Neural cell (in vitro differentiated cells): ENCODE results near the gene BANP. TPM values are rescaled to one million over a fixed set of nuclear protein-coding genes. Genes with fewer than 3 reads are reported as not detected.
"Not testable (repeated sequence)": the region's sequence is repeated elsewhere in the genome, so short reads cannot be mapped to it uniquely, and the experiment has no call there.

ENCODE experiments used
- H2AFZ ChIP-seq: fragments of 200-600, 300-800 bp; sonication (generic), shearing (Covaris generic); 2 replicates; pipeline ENCODE4 v1.6.0; 2014; ENCODE audit warnings: low read depth, mild to moderate bottlenecking, antibody characterized with exemption, low read length, moderate library complexity
- H3F3A ChIP-seq: fragments of 200-600 bp; shearing (Covaris generic); 2 replicates; pipeline ENCODE4 v1.6.1; 2016; ENCODE audit warnings: mild to moderate bottlenecking, moderate library complexity, mixed read lengths, antibody characterized with exemption, low read length; ENCODE audit not compliant: insufficient read depth, poor library complexity, severe bottlenecking
- H3K27ac ChIP-seq: fragments of 200-600, 300-800 bp; sonication (generic), shearing (Covaris generic); 2 replicates; pipeline ENCODE4 v1.5.1; 2014; ENCODE audit warnings: mild to moderate bottlenecking, low read length, moderate library complexity
- H3K27me3 ChIP-seq: fragments of 300-800, 200-600 bp; sonication (generic), shearing (Covaris generic); 2 replicates; pipeline ENCODE4 v1.6.0; 2014; ENCODE audit warnings: mild to moderate bottlenecking, low read depth, low read length, moderate library complexity; ENCODE audit not compliant: insufficient read depth
- H3K36me3 ChIP-seq: fragments of 300-800, 200-600 bp; sonication (generic), shearing (Covaris generic); 2 replicates; pipeline ENCODE4 v1.5.1; 2014; ENCODE audit warnings: mild to moderate bottlenecking, antibody characterized with exemption, low read length, moderate library complexity; ENCODE audit not compliant: insufficient read depth
- H3K4me2 ChIP-seq: fragments of 300-800, 200-600 bp; sonication (generic), shearing (Covaris generic); 2 replicates; pipeline ENCODE4 v1.6.0; 2014; ENCODE audit warnings: mild to moderate bottlenecking, low read length
- H3K4me3 ChIP-seq: fragments of 300-800, 200-600 bp; sonication (generic), shearing (Covaris generic); 2 replicates; pipeline ENCODE4 v1.5.1; 2014; ENCODE audit warnings: mild to moderate bottlenecking, low read length, moderate library complexity
- H3K79me2 ChIP-seq: fragments of 200-600 bp; shearing (Covaris generic); replicated peaks from 2 replicates; pipeline ENCODE4 v1.6.0; 2014; ENCODE audit warnings: mild to moderate bottlenecking, low read length, moderate library complexity; ENCODE audit not compliant: insufficient read depth
- H3K9ac ChIP-seq: fragments of 300-800, 200-600 bp; sonication (generic), shearing (Covaris generic); 2 replicates; pipeline ENCODE4 v1.6.1; 2016; ENCODE audit warnings: mild to moderate bottlenecking, low read length, mixed read lengths
- H3K9me2 ChIP-seq: fragments of 200-600 bp; shearing (Covaris generic); 2 replicates; pipeline ENCODE4 v1.6.1; 2016; ENCODE audit warnings: mild to moderate bottlenecking, low read length, mixed read lengths; ENCODE audit not compliant: insufficient read depth
- H3K9me3 ChIP-seq: fragments of 200-600, 300-800 bp; sonication (generic), shearing (Covaris generic); 2 replicates; pipeline ENCODE4 v1.6.1; 2016; ENCODE audit warnings: mild to moderate bottlenecking, mixed run types, low read length, moderate library complexity, mixed read lengths
- H4K20me1 ChIP-seq: fragments of 200-600 bp; shearing (Covaris generic); 2 replicates; pipeline ENCODE4 v1.6.1; 2016; ENCODE audit warnings: mild to moderate bottlenecking, mixed run types; ENCODE audit not compliant: insufficient read depth
- CTCF ChIP-seq: fragments of 450-650 bp; IDR thresholded peaks from 2 replicates; pipeline ENCODE4 v1.5.1; 2014; ENCODE audit warnings: antibody characterized with exemption, mild to moderate bottlenecking, moderate library complexity; ENCODE audit not compliant: poor library complexity, severe bottlenecking
- EP300 ChIP-seq: fragments of 450-650 bp; conservative IDR thresholded peaks from 2 replicates; pipeline ENCODE4 v1.6.1; 2014; ENCODE audit warnings: antibody characterized with exemption, mild to moderate bottlenecking, moderate library complexity; ENCODE audit not compliant: poor library complexity, severe bottlenecking
- EZH2 ChIP-seq: fragments of 200-600, 300-800 bp; shearing (Covaris generic), sonication (generic); IDR thresholded peaks from 2 replicates; pipeline ENCODE4 v1.6.1; 2014; ENCODE audit warnings: antibody characterized with exemption, low read length, borderline replicate concordance, mild to moderate bottlenecking; ENCODE audit not compliant: insufficient read depth, poor library complexity, severe bottlenecking
- MXI1 ChIP-seq: fragments of 450-650 bp; conservative IDR thresholded peaks from 2 replicates; pipeline ENCODE4 v1.6.1; 2014; ENCODE audit warnings: antibody characterized with exemption, mild to moderate bottlenecking; ENCODE audit not compliant: poor library complexity, severe bottlenecking
- POLR2AphosphoS5 ChIP-seq: IDR thresholded peaks from 2 replicates; pipeline ENCODE4 v1.6.1; 2012
- RAD21 ChIP-seq: fragments of 450-650 bp; conservative IDR thresholded peaks from 2 replicates; pipeline ENCODE4 v1.6.1; 2014; ENCODE audit warnings: antibody characterized with exemption, mild to moderate bottlenecking, moderate library complexity
- REST ChIP-seq: IDR thresholded peaks from 2 replicates; pipeline ENCODE4 v1.6.1; 2012; ENCODE audit warnings: borderline replicate concordance
- SMC3 ChIP-seq: fragments of 450-650 bp; conservative IDR thresholded peaks from 2 replicates; pipeline ENCODE4 v1.6.1; 2014; ENCODE audit warnings: antibody characterized with exemption, mild to moderate bottlenecking, moderate library complexity; ENCODE audit not compliant: poor library complexity
- TAF1 ChIP-seq: IDR thresholded peaks from 2 replicates; pipeline ENCODE4 v1.6.1; 2012; ENCODE audit warnings: low read depth
- polyA plus RNA-seq: library from polyadenylated mRNA; depleted of rRNA; stranded (reverse); fragments of >200 nt; gene quantifications from 2 replicates; pipeline ENCODE4 v1.2.3, GENCODE V29; 2014

Gene BANP
- polyA plus RNA-seq, 1 donor from 2014 or later: 20.6 TPM

DNA sequence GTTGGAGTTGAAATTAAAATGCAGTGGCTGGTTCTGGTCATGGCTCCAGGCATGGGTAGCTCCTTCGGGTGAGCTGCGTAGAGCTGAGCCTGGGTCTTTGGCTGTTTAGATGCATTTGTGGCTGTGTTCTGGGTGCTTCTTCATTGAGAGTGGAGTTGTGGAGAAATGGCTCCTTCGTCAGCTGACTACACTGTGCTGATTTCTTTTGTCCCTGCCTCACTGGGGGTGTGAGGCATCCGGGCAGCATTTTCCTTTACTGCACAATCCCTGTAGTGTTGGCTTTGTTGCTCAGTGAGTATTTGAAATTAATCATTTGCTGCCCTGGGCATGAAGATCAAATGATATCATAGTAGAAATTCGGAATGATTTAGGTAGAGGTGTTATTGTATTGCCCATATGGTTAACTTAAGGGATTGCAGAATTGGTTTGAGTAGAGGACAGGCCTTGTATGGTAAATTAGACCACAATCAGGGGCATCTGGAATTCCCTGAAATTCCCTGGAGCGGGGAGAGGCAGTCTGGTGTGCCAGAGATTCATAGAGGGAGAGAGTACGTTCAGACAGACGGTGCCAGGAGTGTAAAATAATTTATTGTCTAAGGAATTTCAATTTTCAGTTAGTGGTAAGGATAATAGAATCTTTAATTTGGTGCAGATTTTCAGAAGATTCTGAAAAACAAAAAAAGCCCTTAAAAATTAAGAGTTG lies 92.1 kb downstream of the BANP start:
- not testable (repeated sequence) for H4K20me1 ChIP-seq, H3K9ac ChIP-seq, H3F3A ChIP-seq

GRCh38 chr16:88044121-88044581 lies 92.9 kb downstream of the BANP start:
- not testable (repeated sequence) for H3K9me2 ChIP-seq, H3K79me2 ChIP-seq, H3K36me3 ChIP-seq

More for the DNA sequence above, 92.1 kb downstream of the BANP start:
- H3K4me3 ChIP-seq, H3K27ac ChIP-seq, H3K36me3 ChIP-seq, H3K27me3 ChIP-seq, H2AFZ ChIP-seq, H3K9me3 ChIP-seq, H3K9me2 ChIP-seq, H3K79me2 ChIP-seq, H3K4me2 ChIP-seq: not testable (repeated sequence)

DNA sequence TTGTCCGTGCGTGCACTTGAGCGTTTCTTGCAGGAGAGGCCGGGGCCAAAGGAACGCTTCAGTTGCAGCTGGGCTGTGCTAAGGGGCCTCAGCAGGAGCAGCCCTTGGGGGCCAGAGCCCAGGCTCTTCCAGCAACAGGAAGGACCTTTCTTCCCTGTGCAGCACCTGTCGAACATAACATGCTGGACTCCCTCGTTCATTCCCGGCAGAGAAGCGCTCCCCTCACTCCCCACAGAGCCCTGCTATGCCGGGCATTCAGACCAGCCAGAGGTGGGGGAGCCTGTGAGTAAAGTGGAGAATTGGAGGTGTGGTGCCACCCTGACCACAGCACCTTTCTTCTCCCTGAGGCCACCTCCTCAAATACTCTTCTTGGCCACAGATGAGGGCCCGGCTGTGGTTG lies 94.1 kb downstream of the BANP start:
- H3K9me3 ChIP-seq, H4K20me1 ChIP-seq, H3K4me3 ChIP-seq, H3K9ac ChIP-seq, H2AFZ ChIP-seq, H3K9me2 ChIP-seq, H3K27me3 ChIP-seq, H3K27ac ChIP-seq, H3K4me2 ChIP-seq, H3F3A ChIP-seq, H3K79me2 ChIP-seq, H3K36me3 ChIP-seq: not testable (repeated sequence)

More at GRCh38 chr16:88044121-88044581, 92.9 kb downstream of the BANP start:
- H3F3A ChIP-seq, H3K9ac ChIP-seq, H3K4me3 ChIP-seq, H2AFZ ChIP-seq, H3K27ac ChIP-seq, H4K20me1 ChIP-seq, H3K27me3 ChIP-seq, H3K9me3 ChIP-seq, H3K4me2 ChIP-seq: not testable (repeated sequence)

DNA sequence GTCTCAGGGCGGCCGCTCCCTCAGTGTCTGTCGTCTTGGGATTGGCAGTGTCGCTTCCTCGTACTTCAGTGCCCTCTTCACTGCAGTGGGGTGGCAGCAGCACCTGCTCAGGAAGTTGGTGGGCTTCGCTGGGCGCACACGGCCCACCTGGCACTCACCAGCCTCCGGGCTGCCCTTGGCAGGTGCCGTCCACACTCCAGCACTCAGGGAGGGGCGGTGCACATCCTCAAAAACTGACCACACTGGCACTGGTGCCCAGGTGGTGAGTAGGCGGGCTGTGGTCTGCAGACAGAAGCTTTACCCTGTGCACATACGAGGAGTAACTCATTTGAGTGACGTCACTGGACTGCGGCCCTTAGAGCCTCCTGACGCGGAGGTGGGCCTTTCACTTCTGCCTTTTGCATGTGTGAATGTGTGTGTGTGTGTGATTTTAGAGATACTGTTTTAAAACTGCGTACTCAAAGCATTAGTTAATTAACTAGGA lies 94.6 kb downstream of the BANP start:
- H3K4me2 ChIP-seq: no peak overlapping the region
- H4K20me1 ChIP-seq: no peaks in the 10 kb centered on the region
- no peak overlapping the region for H3K4me3 ChIP-seq
- peaks cover 5% of the 10 kb centered on the region for H3K36me3 ChIP-seq
- no peak overlapping the region for H3K27ac ChIP-seq
- H3K9ac ChIP-seq: no peak overlapping the region
- no peaks in the 10 kb centered on the region for H3K9me2 ChIP-seq
- no peak overlapping the region for H2AFZ ChIP-seq
- H3F3A ChIP-seq: no peaks in the 10 kb centered on the region
- H3K9me3 ChIP-seq: no peaks in the 10 kb centered on the region
- TF ChIP-seq EP300: no peak
- TF ChIP-seq TAF1: no peak
- TF ChIP-seq POLR2AphosphoS5: no peak
- no peak for TF ChIP-seq MXI1
- no peaks in the 10 kb centered on the region for H3K27me3 ChIP-seq
- no peaks in the 10 kb centered on the region for H3K79me2 ChIP-seq

DNA sequence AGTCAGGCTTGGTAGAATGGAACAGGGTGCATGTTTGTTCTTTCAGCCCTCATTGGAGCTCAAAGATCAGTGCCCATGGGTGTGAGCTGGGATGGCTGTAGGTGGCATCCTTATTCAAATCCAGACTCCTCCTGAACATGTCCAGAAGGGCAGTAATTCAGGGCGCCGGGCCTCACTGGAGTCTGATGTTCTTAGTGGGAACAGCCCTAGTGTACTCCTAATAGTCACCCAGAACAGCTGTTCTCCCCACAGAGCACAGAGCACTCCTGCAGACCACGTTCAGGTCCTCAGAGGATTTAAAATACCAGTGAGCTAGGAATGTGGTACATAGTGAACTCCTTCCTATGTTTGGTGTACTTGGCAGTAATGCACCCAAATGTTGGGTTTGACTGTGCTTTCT lies 96.2 kb downstream of the BANP start:
- no peak overlapping the region for H3K9ac ChIP-seq
- H3K4me2 ChIP-seq: no peak overlapping the region
- TF ChIP-seq EZH2 (no peak), MXI1 (no peak), TAF1 (no peak), CTCF (no peak), RAD21 (no peak), REST (no peak), EP300 (no peak), SMC3 (no peak)

More for the DNA sequence above, 96.2 kb downstream of the BANP start:
- no peaks in the 10 kb centered on the region for H4K20me1 ChIP-seq
- H3K27me3 ChIP-seq: no peaks in the 10 kb centered on the region
- no peaks in the 10 kb centered on the region for H3K9me3 ChIP-seq
- H3K9me2 ChIP-seq: no peaks in the 10 kb centered on the region
- H3F3A ChIP-seq: no peaks in the 10 kb centered on the region
- H3K36me3 ChIP-seq: peaks cover 5% of the 10 kb centered on the region
- H2AFZ ChIP-seq: no peak overlapping the region
- H3K4me3 ChIP-seq: no peak overlapping the region
- no peaks in the 10 kb centered on the region for H3K79me2 ChIP-seq
- no peak overlapping the region for H3K27ac ChIP-seq
